ENCODE results near the gene GYS1.

Gene GYS1

DNA sequence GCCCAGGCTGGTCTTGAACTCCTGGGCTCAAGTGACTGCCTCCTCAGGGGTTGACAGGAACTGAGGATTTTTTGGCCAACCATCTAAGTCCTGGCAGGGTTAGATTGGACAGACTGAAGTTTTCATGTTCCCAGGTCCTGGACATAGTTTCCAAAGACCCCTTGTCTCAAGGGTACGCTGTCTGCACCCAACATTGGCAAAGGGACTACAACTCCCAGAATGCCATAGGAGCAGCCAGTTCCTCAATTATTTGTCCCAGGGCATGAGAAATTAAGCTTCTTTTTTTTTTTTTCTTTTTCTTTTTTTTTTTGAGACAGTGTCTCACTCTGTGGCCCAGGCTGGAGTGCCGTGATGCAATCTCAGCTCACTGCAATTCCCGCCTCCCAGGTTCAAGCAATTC lies 6.9 kb downstream of the GYS1 start:
- H3K36me3 ChIP-seq (replicated peaks; ENCODE audit: low read depth, low read length) = peaks cover 45% of the 10 kb centered on the region
- H3K4me1 ChIP-seq (ENCODE audit: low read length) = no peaks in the 10 kb centered on the region
- H3K27ac ChIP-seq (ENCODE audit: low read length) = no peak overlapping the region

DNA sequence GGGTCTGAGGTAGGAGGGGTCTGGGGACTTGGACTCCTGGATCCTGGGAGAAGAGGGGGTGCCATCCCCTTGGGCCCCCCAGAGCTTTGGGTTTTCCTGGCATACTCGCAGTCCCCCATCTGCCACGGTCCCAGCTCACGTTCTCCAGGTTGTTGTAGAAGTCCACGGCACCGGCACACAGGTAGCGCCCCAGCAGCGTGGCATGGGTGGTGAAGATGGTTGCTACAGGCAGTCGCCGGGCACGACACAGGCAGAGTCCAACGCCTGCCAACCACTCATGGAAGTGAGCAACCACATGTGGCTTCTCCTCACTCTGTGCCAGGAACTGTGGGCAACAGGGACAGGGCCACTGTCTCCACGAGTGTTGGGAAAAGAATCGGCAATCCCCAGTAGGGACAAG lies 7.4 kb downstream of the GYS1 start:
- no peaks in the 10 kb centered on the region for H4K20me1 ChIP-seq (ENCODE audit: insufficient read depth, low read length)
- no peak for TF ChIP-seq EZH2phosphoT487 (IDR thresholded peaks at IDR 0.05; ENCODE audit: low read depth)
- TF ChIP-seq, protein P1, sequence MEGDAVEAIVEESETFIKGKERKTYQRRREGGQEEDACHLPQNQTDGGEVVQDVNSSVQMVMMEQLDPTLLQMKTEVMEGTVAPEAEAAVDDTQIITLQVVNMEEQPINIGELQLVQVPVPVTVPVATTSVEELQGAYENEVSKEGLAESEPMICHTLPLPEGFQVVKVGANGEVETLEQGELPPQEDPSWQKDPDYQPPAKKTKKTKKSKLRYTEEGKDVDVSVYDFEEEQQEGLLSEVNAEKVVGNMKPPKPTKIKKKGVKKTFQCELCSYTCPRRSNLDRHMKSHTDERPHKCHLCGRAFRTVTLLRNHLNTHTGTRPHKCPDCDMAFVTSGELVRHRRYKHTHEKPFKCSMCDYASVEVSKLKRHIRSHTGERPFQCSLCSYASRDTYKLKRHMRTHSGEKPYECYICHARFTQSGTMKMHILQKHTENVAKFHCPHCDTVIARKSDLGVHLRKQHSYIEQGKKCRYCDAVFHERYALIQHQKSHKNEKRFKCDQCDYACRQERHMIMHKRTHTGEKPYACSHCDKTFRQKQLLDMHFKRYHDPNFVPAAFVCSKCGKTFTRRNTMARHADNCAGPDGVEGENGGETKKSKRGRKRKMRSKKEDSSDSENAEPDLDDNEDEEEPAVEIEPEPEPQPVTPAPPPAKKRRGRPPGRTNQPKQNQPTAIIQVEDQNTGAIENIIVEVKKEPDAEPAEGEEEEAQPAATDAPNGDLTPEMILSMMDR (IDR thresholded peaks at IDR 0.05; ENCODE audit: low read depth, low read length) = no peak
- no peak overlapping the region for H3K9ac ChIP-seq (ENCODE audit: low read length)
- peaks cover 41% of the 10 kb centered on the region for H3K36me3 ChIP-seq (replicated peaks; ENCODE audit: low read depth, low read length)
- no peaks in the 10 kb centered on the region; the same call in 1 of the 2 replicates for H3K79me2 ChIP-seq (ENCODE audit: low read length)
- H2AFZ ChIP-seq (ENCODE audit: low read depth, low read length) = no peak overlapping the region
- no peaks in the 10 kb centered on the region for H3K9me3 ChIP-seq (ENCODE audit: insufficient read depth, low read length)
- no peaks in the 10 kb centered on the region for H3K4me1 ChIP-seq (ENCODE audit: low read length)
- no peak overlapping the region for H3K4me3 ChIP-seq (ENCODE audit: low read length)
- no peak overlapping the region for H3K4me2 ChIP-seq (ENCODE audit: low read length)
- no peak overlapping the region for H3K27ac ChIP-seq (ENCODE audit: low read length)
- no peaks in the 10 kb centered on the region for H3K27me3 ChIP-seq (ENCODE audit: low read depth, low read length)

More for the DNA sequence above, 6.9 kb downstream of the GYS1 start:
- no peak overlapping the region for H3K4me3 ChIP-seq (ENCODE audit: low read length)
- no peak overlapping the region for H3K4me2 ChIP-seq (ENCODE audit: low read length)
- no peak overlapping the region for H3K9ac ChIP-seq (ENCODE audit: low read length)
- no peaks in the 10 kb centered on the region for H4K20me1 ChIP-seq (ENCODE audit: insufficient read depth, low read length)
- TF ChIP-seq EZH2phosphoT487 (IDR thresholded peaks at IDR 0.05; ENCODE audit: low read depth) = no peak
- TF ChIP-seq, protein P1 (IDR thresholded peaks at IDR 0.05; ENCODE audit: low read depth, low read length) = no peak
- H2AFZ ChIP-seq (ENCODE audit: low read depth, low read length) = no peak overlapping the region
- H3K9me3 ChIP-seq (ENCODE audit: insufficient read depth, low read length) = no peaks in the 10 kb centered on the region
- no peaks in the 10 kb centered on the region for H3K27me3 ChIP-seq (ENCODE audit: low read depth, low read length)
- H3K79me2 ChIP-seq (ENCODE audit: low read length) = peaks cover 3% of the 10 kb centered on the region; the same call in 1 of the 2 replicates

DNA sequence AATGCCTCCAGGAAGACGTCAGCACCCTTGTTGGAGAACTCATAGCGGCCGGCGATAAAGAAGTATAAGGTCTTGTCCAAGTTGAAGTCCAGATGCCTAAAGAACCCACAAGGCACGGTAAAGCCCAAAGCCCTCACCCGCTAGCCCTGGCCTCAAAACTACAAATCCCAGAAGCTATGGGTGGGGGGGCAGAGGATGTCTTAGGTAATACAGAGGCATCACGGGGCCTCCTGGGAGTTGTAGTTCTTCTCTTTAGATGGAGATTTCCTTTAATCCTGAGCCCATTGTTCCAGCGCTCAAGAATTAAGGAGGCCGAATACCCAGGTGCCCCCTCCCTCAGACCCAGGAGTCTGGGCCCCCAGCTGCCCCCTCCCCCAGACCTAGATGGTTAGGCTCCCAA lies 10.8 kb downstream of the GYS1 start:
- no peak overlapping the region for H2AFZ ChIP-seq (ENCODE audit: low read depth, low read length)
- no peak overlapping the region for H3K4me3 ChIP-seq (ENCODE audit: low read length)
- no peak overlapping the region for H3K9ac ChIP-seq (ENCODE audit: low read length)
- TF ChIP-seq, protein P1 (IDR thresholded peaks at IDR 0.05; ENCODE audit: low read depth, low read length) = no peak
- no peak for TF ChIP-seq EZH2phosphoT487 (IDR thresholded peaks at IDR 0.05; ENCODE audit: low read depth)
- H3K79me2 ChIP-seq (ENCODE audit: low read length) = no peaks in the 10 kb centered on the region
- H3K27ac ChIP-seq (ENCODE audit: low read length) = no peak overlapping the region
- H3K4me1 ChIP-seq (ENCODE audit: low read length) = no peaks in the 10 kb centered on the region; the same call in 1 of the 2 replicates
- H3K9me3 ChIP-seq (ENCODE audit: insufficient read depth, low read length) = no peaks in the 10 kb centered on the region
- H4K20me1 ChIP-seq (ENCODE audit: insufficient read depth, low read length) = no peaks in the 10 kb centered on the region
- no peaks in the 10 kb centered on the region for H3K27me3 ChIP-seq (ENCODE audit: low read depth, low read length)
- no peak overlapping the region for H3K4me2 ChIP-seq (ENCODE audit: low read length)
- H3K36me3 ChIP-seq (replicated peaks; ENCODE audit: low read depth, low read length) = peaks cover 49% of the 10 kb centered on the region

DNA sequence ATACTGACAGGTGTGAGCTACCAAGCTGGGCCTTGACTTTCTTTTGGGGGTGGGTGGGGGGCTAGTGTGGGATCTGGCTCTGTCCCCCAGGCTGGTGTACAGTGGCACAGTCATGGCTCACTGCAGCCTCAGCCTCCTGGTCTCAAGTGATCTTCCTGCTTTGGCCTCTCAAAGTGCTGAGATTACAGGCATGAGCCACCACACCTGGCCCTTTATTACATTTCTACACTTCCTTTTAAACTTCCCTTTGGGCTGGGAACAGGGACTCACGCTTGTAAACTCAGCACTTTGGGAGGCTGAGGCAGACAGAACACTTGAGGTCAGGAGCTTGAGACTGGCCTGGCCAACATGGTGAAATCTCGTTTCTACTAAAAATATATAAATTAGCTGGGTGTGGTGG lies 16.0 kb downstream of the GYS1 start:
- Histone ChIP-seq H3K9me3 (ENCODE audit: insufficient read depth, low read length) (no peaks in the 10 kb centered on the region), H4K20me1 (ENCODE audit: insufficient read depth, low read length) (no peaks in the 10 kb centered on the region), H2AFZ (ENCODE audit: low read depth, low read length) (no peak overlapping the region), H3K36me3 (replicated peaks; ENCODE audit: low read depth, low read length) (peaks cover 39% of the 10 kb centered on the region), H3K79me2 (ENCODE audit: low read length) (no peaks in the 10 kb centered on the region), H3K4me3 (ENCODE audit: low read length) (no peak overlapping the region), H3K4me1 (ENCODE audit: low read length) (no peaks in the 10 kb centered on the region; the same call in 1 of the 2 replicates), H3K27me3 (ENCODE audit: low read depth, low read length) (no peaks in the 10 kb centered on the region), H3K4me2 (ENCODE audit: low read length) (no peak overlapping the region), H3K27ac (ENCODE audit: low read length) (no peak overlapping the region), H3K9ac (ENCODE audit: low read length) (no peak overlapping the region)
- TF ChIP-seq EZH2phosphoT487 (IDR thresholded peaks at IDR 0.05; ENCODE audit: low read depth) = no peak
- TF ChIP-seq, protein P1 (IDR thresholded peaks at IDR 0.05; ENCODE audit: low read depth, low read length) = no peak
